LNCaP clone FGC (cell line): ENCODE data around the gene SAMD4A.

Experiments used
- DNase-seq: peaks from one replicate; pipeline ENCODE4 v3.0.0-alpha.2; 2011; ENCODE audit warnings: low read depth
- H3K4me3 ChIP-seq: 2 replicates; pipeline ENCODE4 v1.5.1; 2011; ENCODE audit warnings: mild to moderate bottlenecking, low read depth, low read length, control low read depth
- TF ChIP-seq, protein P1 (sequence below): IDR thresholded peaks from 2 replicates; pipeline ENCODE4 v1.5.1; 2012; ENCODE audit warnings: mild to moderate bottlenecking; ENCODE audit not compliant: control insufficient read depth, insufficient read depth; ENCODE audit errors: extremely low read depth

The SAMD4A gene

DNA sequence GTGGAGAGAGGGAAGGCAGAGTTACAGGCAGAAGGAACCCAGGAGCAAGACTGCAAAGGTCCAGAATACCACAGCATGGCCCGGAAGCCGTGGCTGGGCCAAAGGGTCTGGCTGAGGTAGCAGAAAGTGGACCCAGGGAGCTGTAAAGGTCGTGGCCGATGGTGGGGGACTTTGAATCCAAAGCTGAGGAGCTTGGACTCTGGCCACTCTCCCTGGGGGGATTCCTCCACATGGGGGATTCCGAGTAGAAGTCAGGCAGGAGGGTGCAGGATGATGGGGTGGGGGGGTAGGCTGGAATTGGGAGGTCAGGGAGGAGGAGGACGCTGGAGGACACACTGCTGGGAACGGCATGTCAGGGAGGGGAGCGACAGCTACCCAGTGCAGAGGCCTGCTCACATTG, 210.5 kb downstream of the SAMD4A start:
- H3K4me3 ChIP-seq = no peak overlapping the region
- TF ChIP-seq, protein P1, sequence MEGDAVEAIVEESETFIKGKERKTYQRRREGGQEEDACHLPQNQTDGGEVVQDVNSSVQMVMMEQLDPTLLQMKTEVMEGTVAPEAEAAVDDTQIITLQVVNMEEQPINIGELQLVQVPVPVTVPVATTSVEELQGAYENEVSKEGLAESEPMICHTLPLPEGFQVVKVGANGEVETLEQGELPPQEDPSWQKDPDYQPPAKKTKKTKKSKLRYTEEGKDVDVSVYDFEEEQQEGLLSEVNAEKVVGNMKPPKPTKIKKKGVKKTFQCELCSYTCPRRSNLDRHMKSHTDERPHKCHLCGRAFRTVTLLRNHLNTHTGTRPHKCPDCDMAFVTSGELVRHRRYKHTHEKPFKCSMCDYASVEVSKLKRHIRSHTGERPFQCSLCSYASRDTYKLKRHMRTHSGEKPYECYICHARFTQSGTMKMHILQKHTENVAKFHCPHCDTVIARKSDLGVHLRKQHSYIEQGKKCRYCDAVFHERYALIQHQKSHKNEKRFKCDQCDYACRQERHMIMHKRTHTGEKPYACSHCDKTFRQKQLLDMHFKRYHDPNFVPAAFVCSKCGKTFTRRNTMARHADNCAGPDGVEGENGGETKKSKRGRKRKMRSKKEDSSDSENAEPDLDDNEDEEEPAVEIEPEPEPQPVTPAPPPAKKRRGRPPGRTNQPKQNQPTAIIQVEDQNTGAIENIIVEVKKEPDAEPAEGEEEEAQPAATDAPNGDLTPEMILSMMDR = no peak
- no peak for DNase-seq

DNA sequence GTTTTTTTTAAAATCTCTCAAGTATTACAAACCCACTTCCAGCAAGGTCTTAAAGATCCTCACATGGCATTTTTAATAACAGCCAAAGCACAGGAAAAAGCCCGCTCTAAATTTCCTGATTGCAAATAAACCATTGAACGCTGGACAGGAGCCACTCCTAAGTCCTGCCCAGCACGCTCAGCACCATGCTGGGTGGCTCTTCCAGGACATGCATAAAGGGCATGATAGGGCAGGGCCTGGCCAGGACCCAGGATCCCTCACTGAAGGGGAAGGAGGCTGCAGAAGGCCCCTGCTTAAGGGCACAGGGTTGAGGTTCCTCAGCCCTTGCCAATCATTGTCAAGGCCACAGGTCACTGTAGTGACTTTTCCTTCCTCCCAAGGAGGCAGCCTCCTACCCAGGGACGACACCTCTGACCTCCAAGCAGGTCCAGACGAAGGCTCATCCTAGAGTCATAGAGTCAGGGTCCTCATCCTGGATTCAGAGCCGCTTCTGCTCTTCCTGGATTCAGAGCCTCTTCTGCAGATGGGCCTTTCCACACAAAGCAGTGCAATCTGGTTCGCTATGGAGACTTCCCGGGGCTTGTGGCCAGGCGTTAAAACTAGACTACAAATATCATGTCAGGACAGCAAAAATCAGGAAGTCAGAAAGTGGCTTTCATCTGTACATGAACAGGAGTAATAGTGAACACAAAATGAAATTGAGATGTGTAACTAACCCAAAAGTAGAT, 211.9 kb downstream of the SAMD4A start:
- no peak for DNase-seq
- no peak overlapping the region for H3K4me3 ChIP-seq
- TF ChIP-seq, protein P1 = no peak

- no peak overlapping the region for H3K4me3 ChIP-seq
- no peak for DNase-seq
- TF ChIP-seq, protein P1 = no peak
Measured at GRCh38 chr14:54781080-54781479, 214.2 kb downstream of the SAMD4A start.

- H3K4me3 ChIP-seq = no peak overlapping the region
- TF ChIP-seq, protein P1 = no peak
- DNase-seq = no peak
Measured at GRCh38 chr14:54781961-54782750, 215.2 kb downstream of the SAMD4A start.

DNA sequence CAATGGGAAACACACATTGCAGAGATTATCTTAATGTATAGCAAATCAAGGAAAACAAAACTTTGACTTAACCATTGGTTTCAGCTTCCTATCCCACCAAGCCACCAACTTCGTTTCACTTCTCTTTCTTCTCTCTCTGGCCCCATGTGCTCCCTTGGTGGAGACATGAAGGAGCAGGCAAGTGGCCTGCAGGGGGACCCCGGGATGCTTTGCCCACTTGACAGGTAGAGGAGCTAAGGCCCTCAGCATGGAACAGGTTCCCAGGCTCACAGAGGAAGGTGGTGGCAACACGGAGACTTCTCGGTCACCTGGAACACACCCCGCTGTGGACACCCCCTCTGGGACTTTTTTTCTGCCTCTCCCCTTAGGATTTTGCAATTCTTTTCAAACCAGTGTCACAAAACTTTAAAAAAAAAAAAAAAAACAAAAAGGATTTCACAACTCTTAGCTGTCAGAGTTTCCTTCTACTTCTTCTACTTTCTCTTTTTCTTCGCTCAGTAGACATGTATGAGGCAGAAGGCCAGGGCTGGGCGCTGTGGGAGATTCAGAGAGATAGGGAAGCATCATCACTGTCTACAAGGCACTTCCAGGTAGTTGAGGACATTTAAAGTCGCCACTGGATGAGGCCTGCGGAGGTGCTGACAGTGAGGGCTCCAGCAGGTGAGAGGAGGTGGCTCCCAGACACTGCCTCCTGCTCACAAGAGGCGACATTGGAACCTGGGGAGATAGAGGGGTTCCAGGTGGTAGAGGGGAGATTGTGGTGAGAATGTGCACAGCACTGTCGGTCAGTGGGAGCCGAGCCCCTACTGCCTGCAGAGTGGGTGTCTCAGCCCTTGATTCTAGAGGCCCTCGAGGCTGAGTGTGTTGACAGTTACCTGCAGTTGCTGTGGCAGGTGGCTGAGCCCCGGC, 216.1 kb downstream of the SAMD4A start:
- TF ChIP-seq, protein P1 = no peak
- no peak for DNase-seq
- H3K4me3 ChIP-seq = no peak overlapping the region

- H3K4me3 ChIP-seq = no peak overlapping the region
- no peak for DNase-seq
- TF ChIP-seq, protein P1 = no peak
Measured at GRCh38 chr14:54783660-54784015, 216.7 kb downstream of the SAMD4A start.
